Activated CD8-positive, alpha-beta memory T cell treated with anti-CD3 and anti-CD28 coated beads for 36 hours (primary cell): ENCODE data around the gene C3orf18. TPM values are rescaled to one million over a fixed set of nuclear protein-coding genes. Genes with fewer than 3 reads are reported as not detected.

Source experiments
- CTCF ChIA-PET: fragments of 350-600 bp; sonication (Branson Sonifier 250); formaldehyde crosslinking; loops from one replicate; lab custom pipeline; 2021; ENCODE audit warnings: antibody characterized with exemption; lab: Charles Lee
- POLR2A ChIA-PET: fragments of 350-600 bp; sonication (Branson Sonifier 250); formaldehyde crosslinking; loops from one replicate; lab custom pipeline; 2021; ENCODE audit warnings: antibody characterized with exemption; lab: Charles Lee
- total RNA-seq, 2 experiments: library from RNA; stranded (reverse); gene quantifications; one replicate each; pipeline ENCODE4 v1.2.3, GENCODE V29; 2021

C3orf18 gene
- total RNA-seq, 2 experiments from 2014 or later = 11.3 to 12.7 TPM

DNA sequence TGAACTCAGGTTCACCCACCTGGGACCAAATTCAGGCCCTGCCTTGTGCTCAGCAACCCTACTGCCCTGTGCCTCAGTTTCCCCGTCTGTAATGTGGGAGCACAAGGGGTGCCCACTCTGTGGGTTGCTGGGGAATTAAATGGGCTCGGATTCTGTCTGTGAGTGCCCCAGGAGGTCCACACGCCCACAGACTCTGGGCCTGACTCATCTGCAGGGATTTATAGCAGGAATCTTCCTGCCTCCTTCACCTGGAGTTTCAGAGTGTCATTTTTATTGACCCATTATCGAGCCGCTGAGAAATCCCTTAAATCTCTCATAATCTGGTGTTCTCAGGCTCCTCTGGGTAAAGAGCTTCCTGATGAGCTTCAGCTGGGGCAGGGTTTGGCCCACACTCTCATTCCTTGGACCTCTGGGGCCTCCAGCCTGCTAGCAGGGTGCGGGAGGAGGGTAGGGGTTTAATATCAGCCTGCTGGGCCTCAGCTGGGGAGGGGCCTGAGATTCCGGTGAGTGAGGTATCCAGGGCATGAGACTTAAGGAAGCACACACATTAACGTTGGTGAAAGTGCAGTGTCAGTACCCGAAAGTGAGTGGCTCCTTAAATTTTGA is 16.4 kb downstream of the C3orf18 start:
- POLR2A ChIA-PET = no interaction called here
- CTCF ChIA-PET = interaction anchor here (1.0 to 3.3 kb wide), 3 partner anchors 10 to 115 kb away, joined by 3 to 14 read pairs (median 5); partner anchors contain the start of gene C3orf18

DNA sequence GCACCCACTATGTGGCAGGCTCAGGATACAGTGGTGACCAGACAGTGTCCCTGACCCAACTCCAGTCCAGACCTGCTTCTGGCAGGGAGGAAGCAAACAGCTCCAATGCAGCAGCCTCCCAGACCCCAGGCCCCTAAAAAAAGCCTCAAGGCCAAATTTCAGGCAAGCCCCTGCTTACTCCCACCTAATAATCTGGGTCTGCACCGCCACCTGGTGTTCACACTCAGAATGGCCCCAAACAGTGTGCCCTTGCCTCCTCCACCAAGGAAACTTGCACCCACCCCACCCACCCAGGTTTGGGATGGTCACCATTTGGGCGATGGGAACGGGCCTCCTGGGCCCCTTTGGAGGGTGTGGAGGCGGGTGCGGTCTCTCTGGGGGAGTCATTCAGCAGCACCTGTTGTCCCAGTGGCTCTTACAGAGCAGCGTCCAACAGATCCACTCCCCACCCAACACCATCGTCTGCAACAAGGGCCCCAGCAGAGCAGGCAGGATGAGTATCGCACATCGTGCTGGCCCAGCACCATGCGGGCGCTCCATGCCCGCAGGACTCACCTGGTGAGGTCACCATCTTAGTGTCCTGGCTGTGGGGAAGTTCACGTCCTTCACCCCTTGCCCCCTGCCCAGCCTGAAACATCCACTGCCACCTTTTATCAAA is 17.3 kb downstream of the C3orf18 start:
- CTCF ChIA-PET = interaction anchor here (0.8 to 3.3 kb wide), 11 partner anchors 9 to 205 kb away, joined by 3 to 14 read pairs (median 4); partner anchors contain the start of genes MAPKAPK3 and ZMYND10
- POLR2A ChIA-PET = no interaction called here

DNA sequence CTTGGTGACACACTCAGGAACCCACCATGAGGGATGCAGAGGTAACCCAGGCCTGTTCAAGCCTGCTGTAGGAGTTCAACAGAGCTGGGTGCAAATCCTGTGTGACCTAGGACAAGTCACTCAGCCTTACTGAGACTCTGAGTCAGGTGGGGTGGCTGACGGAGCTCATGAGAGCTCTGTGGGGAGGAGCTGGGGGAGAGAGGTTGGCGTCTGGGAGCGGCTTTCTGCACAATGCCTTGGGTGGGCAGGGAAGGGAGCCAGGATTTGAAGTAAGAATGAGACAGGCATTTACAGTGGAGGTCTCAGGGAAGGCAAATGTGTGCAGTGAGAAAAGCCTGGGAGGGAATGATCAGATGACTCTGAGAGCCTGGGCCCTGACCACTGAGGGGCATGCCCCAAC is 18.3 kb downstream of the C3orf18 start:
- ChIA-PET CTCF (interaction anchor here (0.8 to 3.3 kb wide), 9 partner anchors 9 to 204 kb away, joined by 3 to 14 read pairs (median 4); partner anchors contain the start of genes MAPKAPK3 and ZMYND10), POLR2A (no interaction called here)

DNA sequence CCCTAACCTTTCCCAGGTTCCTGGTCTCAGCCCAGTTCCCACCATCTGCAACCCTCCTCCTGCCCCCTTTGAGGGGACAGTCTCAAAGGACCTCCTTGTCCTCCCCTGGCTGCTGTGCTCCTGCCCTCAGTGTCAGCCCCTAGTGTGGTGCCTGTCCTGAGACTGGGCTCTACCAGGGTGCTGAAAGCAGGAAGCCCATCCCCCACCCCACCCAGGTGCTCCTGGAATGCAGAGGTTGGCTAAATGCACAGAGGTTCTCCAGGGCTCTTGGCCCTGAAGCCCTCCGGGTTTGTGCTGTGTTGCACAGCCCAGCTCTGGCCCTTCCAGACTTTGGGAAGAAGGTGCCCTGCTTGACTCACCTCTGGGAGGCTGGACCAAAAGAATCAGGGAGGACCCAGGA is 21.8 kb downstream of the C3orf18 start:
- ChIA-PET POLR2A (no interaction called here), CTCF (interaction anchor here (1.6 kb wide), 1 partner anchor 68 kb away, joined by 3 read pairs; no protein-coding TSS in a partner anchor)

DNA sequence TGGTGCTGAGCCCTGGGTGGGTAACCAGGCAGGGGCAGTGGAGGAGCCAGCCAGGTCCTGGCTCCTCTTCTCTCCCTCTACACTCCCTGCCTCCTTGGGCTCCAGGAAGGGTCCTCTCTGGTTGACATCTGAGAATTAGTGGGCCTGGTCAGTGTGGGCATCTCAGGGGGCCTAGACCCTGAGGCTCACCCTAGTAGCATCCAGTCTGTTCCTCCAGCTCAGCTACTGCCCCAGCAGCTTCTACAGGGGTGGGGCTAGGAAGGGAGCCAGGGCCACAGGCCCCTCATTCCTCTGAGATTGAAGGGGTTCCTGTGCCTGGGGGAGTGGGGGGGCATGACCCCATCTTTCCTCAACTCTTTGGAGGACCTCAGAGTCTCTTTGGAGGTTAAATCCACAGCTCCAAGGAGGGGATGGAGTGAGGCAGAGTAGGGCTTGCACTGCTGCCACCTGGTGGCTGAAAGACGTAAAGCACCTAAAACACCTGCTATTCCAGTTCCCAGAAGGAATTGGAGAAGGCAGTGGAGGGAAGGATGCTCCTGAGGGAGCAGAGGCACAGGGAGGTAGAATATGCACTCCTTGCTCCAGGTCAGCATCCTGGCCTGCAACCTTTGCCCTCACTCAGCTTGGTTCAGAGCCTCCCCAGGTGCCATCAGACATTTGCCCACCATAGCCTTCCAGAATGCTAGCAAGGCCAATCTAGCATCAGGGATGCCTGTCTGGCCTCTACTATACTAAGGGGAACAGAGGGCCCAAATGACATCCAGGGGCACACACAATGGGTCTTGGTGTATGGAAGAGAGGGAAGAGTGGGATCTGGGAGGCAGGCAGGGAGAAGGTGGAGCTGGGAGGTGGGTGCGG is 25.1 kb downstream of the C3orf18 start:
- CTCF ChIA-PET = interaction anchor here (0.6 to 3.2 kb wide), 31 partner anchors 9 to 206 kb away, joined by 3 to 30 read pairs (median 4); partner anchors contain the start of genes C3orf18, CYB561D2, NPRL2 and RASSF1
- POLR2A ChIA-PET = no interaction called here

DNA sequence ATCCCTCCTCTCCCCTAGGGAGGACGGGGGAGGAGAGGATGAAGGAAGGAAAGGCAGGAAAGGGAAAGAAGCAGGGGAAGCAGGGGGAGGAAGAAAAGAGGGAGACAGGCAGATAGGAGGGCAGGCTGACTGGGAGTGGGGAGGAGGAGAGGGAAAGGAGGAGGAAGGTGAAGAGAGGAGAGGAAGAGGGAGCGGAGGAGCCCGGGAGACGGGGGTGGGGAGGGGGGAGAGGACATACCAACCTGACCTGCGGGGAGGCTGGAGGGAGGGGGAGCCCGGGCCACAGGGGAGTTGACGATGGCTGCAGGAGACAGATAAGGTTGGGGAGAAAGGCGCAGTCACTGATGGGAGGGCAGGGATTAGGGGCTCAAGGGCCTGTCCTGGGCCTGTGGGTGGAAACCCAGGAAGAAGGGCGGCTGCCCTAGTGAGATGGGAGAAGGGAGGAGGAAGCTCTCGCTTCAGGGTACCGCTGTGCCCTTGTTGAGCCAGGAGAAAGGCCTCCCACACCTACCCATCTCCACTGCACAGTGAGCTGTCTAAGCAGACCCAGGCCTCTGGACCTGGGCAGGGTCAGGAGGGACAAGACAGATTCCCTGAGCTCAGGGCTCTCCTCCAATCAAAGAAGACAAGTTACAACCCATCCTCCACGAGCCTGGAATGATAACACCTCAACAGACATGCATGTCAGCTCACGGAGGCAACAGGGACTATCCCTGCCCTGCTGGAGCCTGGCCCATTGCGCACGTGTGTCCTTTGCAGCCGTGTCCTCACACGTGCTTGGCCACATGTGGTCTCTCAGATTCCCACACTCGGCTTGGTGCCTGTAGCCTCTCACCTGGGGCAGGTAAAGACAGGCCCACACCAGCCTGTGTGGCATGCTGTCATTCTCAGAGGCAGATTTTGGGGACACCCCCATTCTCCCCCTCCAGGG is 27.9 kb downstream of the C3orf18 start:
- ChIA-PET POLR2A (interaction anchor here (0.6 kb wide), 1 partner anchor 19 kb away, joined by 3 read pairs; no protein-coding TSS in a partner anchor), CTCF (interaction anchor here (0.8 kb wide), 1 partner anchor 10 kb away, joined by 3 read pairs; no protein-coding TSS in a partner anchor)

DNA sequence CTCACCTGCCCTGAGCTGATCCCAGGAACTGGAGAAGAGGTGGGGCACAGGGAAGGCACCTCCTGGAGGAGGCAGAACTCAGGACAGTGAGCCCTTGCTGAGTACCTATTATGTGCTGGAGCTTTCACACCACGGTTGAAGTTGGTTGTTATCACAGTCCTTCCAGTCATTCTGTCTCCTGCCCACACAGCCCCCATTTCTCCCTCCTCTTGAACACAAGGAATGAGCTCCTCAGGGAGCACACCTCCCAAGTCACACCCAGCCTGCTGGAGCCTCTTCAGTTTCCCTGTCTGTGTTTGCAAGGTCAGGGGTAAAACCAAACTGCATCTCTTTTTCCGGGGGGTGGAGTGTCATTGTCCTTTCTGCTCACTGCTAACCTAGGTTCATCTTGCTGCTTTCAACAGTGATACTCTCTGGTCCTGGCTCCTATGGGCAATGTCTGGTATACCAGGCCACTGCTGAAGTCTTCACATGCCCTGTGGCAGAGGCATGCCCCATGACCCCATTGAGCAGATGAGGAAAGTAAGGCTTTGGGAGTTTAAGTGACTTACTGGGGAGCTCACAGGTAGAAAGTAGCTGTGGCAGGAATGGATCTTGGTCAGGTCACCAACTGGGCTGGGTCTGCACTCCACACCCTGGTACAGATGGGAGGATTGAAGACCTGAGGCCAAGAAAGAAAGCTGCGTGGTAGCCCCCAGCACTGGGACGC is 30.0 kb downstream of the C3orf18 start:
- CTCF ChIA-PET = no interaction called here
- POLR2A ChIA-PET = no interaction called here

DNA sequence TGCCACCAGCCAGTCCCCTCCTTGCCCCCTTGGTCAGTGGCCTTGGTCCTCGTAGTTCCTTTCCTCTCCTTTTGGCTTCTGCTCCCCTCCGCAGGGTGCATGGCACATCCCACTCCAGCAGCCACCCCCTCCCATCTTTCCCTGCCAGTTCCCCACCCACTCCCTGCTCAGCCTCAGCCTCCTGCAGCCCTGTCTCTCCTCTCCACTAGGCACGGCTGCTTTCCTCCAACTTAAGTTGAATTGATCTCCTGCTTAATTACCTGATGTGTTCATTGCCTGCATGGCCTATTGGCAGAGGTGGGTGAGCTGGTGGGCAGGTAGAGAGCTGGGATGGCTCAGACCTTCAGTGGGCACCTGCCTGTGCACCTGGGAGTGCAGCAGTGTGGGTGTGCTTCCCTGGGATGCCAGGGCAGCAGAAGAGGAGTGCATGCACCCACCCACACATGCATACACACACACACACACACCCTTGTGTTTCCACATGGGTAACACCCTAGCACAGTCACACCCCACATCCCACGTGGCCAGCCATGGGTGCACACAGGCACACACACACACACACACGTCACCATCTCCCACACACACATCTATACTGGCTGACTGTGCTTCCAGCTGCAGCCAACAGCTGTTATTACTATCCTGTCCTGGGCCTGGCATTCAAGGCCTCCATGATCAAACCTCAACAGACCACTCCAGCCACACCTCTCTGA is 30.9 kb downstream of the C3orf18 start:
- POLR2A ChIA-PET = no interaction called here
- CTCF ChIA-PET = no interaction called here

DNA sequence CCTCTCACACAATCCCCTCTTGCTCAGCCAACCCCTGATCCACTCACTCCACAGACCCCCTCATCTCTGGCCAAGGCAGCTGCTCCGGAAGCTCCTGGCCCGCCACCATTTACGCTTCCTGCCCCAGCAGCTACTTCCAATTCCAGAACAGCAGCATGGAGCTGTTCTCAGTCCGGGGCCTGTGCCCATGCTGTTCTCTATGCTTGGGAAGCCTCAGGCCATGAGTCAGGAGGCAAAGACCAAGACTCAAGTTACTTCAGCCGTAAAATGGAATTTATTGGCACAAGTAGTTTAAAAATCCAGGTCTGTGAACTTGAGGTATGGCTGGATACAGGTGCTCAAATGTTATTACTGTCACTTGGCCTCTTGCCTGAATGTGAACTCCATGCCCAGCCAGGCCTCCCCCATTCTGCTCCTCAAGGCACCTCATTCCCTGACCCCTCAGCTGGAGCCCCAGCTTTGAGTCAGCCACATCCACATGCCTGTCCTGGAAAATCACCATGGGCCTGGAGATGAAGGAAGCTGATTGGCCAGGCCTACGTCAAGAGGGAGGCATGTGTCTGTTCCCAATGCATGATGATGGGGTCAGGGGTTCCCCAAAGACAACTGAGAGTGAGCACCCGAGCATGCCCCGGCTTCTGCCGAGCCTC is 32.7 kb downstream of the C3orf18 start:
- POLR2A ChIA-PET = no interaction called here
- CTCF ChIA-PET = no interaction called here

DNA sequence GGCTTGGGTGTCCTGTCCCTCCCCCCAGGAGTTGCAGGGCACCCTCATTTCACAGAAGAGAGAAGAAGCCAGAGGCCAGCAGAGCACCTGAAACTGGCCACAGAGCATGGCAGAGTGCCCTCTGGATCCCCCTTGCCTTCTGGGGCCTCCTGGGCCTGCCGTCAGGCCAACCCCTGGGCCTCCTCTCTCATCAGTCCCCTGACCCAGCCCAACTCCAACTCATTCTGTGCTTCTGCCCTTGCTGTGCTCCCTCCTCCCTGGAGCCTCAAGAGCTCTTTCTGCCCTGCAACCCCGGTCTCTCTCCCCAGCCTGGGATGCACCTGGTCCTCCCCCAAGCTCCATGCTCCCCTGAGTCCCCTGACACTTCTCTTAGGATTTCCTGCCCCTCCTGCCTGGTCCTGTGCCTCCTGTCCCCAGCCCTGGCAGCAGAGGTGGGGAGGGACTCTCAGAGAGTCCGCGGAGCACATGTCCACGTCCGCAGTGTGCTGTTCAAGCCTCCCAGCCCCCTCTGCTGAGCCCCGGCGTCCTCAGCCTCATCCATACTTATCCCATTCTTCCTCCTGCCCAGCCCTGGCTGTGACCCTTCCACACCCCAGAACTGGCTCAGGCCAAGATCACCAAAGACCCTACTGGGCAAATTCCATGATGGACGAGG is 33.6 kb downstream of the C3orf18 start:
- ChIA-PET POLR2A (no interaction called here), CTCF (interaction anchor here (1.0 kb wide), 1 partner anchor 8 kb away, joined by 3 read pairs; no protein-coding TSS in a partner anchor)

DNA sequence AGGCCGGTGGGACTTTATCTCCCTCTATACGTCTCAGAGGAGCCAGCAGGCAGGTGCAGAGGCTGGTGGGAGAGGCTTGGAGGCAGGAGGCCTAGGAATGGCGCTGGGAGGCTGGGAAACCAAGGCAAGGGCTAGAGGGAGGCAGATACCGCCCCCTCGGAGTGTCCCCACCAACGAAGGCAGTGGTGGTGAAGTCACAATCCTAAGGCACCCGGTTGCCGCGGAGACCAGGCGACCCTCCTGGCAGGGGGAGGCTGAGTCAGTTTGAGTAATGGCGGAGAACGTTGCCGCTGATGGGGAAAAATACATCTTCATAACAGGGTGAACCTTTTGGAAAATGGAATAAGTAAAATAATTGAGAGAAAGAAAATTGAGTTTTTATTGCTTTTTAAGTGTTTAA is 34.2 kb downstream of the C3orf18 start:
- CTCF ChIA-PET = interaction anchor here (1.0 kb wide), 1 partner anchor 9 kb away, joined by 3 read pairs; no protein-coding TSS in a partner anchor
- POLR2A ChIA-PET = no interaction called here

DNA sequence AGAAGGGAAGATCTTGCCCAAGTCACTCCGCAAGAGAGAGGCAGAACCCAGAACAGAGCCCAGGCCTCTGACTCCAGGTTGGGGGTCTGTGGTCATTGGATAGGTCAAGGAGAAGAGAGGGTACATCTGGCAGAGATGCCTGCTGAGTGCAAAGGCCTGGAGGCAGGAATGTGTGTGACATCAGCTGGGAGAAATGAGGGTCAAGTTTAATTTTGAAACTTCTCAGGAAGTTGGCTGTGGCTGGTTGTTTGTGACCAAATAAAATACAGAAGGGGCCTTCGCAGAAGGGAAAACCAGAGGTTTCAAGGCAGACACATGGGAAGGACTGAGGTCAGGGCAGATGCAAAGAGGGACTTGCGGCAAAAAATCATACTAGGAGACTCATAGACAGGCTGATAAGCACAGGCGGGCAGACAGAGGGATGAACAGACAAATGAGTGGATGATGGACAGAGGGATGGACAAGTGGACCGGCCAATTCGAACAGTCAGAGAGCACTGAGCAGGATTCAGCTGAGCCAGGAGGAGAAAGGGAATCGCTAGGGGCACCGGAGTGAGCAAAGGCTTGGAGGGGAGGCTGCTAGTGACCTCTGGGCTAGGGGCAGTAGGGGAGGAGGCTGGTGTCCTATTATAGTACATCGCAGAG is 35.4 kb downstream of the C3orf18 start:
- ChIA-PET POLR2A (no interaction called here), CTCF (interaction anchor here (1.1 to 1.7 kb wide), 2 partner anchors 10 to 14 kb away, joined by 3 to 4 read pairs; no protein-coding TSS in a partner anchor)

DNA sequence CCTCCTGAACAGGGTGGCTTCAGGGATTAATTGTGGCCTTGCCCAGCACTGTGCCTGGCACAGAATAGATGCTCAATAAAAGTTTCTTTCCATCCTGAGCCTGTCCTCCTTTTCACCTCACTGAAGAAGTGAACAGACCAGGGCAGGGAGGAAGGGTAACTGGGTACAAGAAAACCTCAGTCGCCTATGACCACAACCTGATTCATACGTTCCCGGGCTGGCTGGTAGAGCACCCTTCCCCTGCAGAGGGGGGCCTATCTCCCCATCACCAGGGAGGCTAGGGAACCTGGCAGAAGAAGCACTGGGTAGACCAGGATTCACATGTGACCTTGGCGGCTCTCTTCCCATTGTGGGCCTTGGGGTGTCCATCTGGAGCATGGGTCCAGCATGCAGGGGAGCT is 36.3 kb downstream of the C3orf18 start:
- POLR2A ChIA-PET = no interaction called here
- CTCF ChIA-PET = interaction anchor here (1.1 to 1.7 kb wide), 2 partner anchors 11 to 13 kb away, joined by 3 to 4 read pairs; no protein-coding TSS in a partner anchor

DNA sequence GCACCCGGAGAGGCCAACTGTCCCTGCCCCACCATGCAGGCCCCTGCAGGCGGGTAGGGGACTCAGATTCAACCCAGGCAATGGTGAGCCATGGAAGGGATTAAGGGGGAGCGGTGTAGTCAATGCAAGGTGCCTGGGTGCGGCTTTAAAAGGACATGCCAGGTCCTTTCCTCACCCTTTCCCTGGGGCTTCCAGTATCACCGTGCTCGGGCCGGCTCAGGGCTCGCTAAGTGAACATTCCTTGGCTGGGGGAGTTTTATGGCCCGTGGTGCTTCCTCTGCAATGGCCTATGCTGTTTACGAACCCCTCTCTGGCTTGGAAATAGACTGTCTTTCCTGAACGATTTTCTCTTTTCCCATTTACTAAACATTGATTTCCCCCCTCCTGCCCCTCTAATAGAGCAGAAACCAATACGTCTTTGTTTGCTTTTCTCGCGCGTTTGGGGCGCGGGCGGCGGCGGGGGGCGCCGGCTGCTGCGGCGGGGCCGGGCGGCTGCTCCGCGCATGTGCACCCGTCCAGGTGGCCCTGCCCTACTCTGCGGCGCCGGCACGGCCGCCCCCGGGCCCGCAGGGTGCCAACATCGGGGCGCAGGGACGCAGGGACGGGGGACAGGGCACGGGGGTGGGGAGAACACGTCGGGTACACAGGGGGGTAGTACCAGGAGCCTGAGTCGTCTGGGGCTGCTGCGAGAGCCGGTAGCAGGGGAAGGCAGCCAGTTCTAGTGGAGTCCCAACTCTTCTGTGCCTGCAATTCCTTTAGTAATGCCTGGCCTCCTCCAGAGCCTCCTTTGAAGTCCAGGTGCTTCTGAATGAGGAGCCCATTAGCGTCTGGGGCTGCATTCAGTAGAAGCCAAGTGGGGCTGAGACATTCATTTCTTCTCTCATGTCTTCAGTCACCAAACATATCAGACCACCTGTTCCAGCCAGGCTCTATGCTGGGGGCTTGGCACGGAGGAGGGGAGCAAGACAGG is 37.3 kb downstream of the C3orf18 start:
- ChIA-PET POLR2A (no interaction called here), CTCF (no interaction called here)
